NCI-H2029 treated with DMSO at 0.1 percent for 48 hours (cell line): ENCODE data around the gene FKBP8.
"Not testable (repeated sequence)": the region's sequence is repeated elsewhere in the genome, so short reads cannot be mapped to it uniquely, and the experiment has no call there.

Experiments used
- DNase-seq: peaks from one replicate; lab custom pipeline; 2025; lab: John Stamatoyannopoulos, UW

FKBP8 gene

DNA sequence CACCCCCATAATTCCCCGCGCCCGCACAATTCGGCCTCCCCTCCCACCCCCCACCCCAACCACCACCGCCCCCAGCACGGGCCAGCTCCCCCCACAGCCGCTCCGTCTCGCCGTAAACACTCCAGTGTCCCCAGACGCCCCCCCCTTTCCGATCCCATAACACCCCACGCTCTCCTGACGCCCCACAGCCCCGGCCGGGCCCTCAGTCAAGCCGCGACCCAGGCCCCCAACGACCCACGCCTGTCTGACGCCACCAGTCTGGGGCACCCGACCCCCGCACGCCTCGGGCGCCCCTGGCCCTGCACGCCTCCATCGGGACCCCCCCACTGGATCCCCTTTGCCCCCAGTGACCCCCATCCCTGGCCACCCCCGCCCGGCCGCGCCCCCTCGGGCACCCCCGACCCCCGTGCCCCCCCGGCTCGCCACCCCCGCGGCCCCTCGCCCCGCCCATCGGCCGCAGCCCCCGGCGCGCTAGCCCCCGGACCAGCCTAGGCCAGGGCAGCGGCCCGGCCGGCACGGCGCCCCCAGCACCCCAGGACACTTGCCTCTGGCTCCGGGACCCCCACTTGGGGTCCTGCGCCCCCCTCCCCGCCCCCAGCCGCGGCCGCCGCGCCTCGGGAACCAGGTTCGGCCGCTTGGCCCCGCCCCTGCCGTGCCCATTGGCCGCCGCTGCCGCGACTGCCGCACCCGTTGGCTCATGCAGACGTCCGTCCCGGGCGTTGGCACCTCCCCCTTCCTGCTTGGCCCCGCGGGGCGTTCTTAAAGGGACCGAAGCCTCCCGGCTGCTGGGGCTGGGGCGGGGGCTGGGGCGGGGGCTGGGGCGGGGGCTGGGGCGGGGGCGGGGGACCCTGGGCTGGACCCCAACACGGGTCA lies at the start of gene FKBP8:
TSS of gene FKBP8 (minus strand) at position 633 of the 873 bp plus-strand sequence. CDS start 1,603 bp downstream, outside the sequence.
- peak; percentile 57 for DNase-seq

DNA sequence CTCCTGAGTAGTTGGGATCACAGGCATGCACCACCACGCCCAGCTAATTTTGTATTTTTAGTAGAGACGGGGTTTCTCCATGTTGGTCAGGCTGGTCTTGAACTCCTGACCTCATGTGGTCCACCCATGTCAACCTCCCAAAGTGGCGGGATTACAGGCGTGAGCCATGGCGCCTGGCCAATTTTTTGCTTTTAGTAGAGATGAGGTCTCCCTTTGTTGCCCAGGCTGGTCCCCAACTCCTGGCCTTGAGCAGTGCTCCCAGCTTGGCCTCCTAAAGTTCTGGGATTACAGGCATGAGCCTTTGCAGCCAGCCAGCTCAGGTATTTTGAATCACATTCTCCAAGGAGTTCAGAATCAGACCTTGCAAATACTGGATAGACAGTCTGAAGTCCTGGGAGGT lies 49.4 kb upstream of the FKBP8 start:
- DNase-seq, result not testable (repeated sequence)

DNA sequence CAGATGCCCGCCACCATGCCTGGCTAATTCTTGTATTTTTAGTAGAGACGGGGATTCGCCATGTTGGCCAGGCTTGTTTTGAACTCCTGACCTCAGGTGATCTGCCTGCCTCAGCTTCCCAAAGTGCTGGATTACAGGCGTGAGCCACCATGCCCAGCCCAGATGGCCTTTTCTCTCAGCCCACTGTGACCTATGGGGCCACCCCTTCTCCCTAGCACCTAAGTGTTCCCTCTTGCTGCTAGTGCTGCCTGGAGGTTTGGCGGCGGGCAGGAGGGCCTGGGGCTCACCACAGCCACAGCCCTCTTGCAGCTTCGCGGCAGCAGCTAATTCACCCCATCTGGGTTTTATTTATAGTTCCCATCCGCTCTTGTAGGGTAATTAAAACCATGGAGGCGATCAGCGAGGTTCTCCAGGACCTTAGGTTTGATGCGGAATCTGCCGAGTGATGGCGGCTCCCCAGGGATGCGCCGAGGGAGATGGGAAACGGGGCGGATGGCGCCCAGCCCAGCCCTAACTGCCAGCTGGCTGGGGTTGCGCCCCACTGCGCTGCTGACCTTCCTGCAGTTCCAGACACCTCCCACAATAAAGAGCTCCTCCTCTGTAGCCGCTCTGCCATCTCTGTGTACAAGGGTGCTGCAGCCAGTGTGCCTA lies 48.5 kb upstream of the FKBP8 start:
- DNase-seq, result no peak

- peak; percentile 91 for DNase-seq
Observed at GRCh38 chr19:18590273-18591272, 47.2 kb upstream of the FKBP8 start.

DNA sequence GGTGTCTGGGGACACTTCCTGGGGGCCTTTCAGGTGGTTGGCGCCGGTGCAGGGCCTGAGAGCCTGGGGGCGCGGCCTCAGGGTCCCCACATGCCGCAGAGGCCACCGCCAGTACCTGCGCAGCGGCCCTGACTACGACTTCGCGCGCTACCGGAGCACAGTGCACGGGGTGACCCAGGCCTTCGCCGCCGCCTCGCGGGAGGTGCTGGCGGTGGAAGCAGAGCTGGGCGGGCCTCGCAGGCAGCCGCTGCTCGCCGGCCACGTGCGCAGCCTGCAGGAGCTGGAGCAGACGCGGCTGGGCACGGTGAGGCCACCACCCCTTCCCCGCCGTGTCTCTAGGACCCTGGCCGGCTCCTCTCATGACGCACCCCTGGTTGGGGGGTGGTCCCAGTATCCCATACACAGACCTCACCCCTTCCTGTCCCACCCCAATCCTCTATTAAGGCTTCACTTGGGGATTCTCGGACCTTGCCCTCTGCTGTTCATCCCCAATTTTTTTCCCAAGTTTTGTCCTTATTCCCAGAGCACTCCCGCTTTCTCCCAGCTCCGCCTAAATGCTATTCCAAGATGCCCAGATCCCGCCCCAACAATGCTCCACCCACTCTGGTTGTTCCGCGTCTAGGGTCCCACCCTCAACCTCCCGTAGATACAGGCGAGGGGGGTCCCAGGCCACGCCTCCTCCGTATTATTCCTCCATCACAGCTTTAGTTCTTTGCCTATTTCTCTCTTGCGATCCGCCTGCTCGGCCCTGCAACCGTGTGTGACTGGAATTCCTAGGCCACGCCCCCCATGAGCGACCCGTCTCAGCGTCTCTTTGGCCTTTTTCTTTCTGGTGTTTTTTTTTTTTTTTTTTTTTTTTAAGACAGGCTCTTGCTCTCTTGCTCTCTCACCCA lies 46.3 kb upstream of the FKBP8 start:
- DNase-seq, result peak; percentile 57

DNA sequence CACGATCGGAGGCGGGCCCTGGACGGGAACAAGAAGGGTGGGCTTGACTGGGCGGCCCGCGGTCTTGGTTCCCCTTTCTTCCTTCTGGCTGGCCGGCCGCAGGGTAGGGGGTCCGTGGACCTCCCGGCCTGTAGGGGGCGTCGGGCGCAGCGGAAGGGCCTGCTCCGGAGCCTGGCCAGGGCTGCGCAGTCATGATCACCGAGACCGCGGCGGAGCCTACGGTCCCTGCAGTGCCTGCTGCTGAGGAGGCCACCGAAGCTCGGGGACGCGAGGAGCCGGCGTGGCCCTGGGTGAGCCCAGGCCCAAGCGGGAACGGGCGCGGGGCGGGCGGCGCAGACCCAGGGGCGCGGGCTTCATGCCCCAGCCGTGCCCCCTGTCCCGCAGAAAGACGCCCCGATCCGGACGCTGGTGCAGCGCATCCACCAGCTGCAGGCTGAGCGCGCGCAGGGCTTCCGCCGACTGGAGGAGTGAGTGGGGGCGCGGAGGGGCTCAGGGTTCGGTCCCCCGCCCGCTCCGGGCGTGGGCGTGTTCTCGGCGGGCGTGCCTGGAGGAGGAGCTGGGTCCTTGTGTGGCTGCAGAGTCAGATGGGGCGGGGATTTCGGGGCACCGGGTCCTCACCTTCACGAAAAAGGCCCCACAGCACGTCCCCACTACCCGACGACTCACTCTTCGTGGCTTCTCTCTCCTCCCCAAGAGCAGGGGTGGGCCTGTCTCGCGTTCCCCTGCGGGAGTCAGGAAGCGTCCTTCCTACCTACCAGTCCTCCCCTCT lies 45.4 kb upstream of the FKBP8 start, which contains the start of gene REX1BD:
TSS of gene REX1BD (plus strand) at position 188 of the 769 bp plus-strand sequence. CDS start at position 192, 4 bp downstream.
- peak; percentile 69 for DNase-seq

- DNase-seq, result no peak
Observed at GRCh38 chr19:18587962-18588610, 44.7 kb upstream of the FKBP8 start.

GRCh38 chr19:18587561-18587960 lies 44.2 kb upstream of the FKBP8 start:
- peak; percentile 18 for DNase-seq

- DNase-seq, result no peak
Observed at GRCh38 chr19:18586306-18586705, 42.9 kb upstream of the FKBP8 start.

GRCh38 chr19:18580311-18580710 lies 36.9 kb upstream of the FKBP8 start:
- DNase-seq, result no peak

DNA sequence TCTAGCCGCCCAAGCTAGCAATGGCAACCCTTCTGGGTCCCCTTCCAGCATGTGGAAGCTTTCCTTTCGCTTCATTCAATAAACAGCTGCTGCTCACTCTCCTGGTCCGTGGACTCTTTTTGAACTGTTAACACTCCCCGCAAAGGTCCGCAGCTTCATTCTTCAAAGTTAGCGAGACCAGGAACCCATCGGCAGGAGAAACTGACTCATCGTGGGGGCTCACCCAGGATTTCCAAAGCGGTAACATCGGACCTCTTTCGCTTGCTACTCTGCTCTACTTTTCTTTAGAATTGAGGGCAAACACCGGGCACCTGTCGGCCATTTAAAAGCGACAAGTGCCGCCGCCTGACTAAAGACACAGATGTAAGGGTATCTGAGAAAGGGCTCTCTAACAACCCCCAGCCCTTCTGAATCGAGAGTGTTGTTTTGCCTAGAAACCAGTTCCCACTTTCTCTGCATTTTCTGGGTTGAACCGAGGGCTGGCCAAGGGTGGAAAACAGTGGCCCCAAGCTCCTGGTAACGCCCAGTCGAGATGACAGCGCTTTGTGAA lies 34.1 kb upstream of the FKBP8 start:
- DNase-seq, result no peak

- DNase-seq, result no peak
Observed at GRCh38 chr19:18576383-18576782, 33.0 kb upstream of the FKBP8 start.

GRCh38 chr19:18574691-18575291 lies 31.4 kb upstream of the FKBP8 start:
- no peak for DNase-seq

- DNase-seq, result peak; percentile 89
Observed at GRCh38 chr19:18571564-18572344, 28.4 kb upstream of the FKBP8 start, which contains the start of gene UBA52. Gene UBA52 (plus strand): TSS chr19:18571857. CDS start chr19:18573301, 1,444 bp downstream.

DNA sequence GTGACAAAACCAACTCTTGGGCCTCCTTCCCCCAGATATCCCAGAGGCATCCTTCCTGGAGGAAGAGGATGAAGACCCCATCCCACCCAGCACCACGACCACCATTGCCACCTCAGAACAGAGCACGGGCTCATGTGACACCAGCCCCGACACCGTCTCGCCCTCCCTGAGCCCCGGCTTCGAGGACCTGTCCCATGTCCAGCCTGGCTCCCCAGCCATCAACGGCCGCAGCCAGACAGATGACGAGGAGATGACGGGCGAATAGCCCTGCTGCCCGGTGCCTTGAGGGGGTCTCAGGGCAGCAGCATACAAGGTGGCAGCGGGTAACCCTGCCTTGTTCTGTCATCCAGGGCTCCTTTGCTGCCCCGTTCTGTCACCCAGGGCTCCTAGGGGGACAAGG lies 25.0 kb upstream of the FKBP8 start:
- DNase-seq, result no peak

DNA sequence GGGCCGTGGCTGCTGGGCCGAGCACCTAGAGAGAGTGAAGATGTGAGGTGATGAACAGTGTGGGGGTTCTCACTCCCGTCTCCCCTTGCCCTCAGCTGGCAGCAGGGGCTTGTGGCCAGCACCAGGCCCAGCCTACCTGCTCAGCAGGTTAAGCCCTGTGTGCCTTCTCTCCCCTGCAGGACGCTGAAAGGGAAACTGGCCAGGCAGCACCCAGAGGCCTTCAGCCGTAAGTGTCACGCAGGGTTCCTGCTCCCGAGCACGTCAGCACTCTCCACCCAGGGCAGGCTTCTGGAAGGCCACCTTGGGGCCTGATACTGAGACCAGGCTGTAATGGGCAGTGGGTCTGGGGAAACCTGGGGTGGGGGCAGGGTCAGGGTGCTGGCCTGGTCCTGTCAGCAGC lies 23.6 kb upstream of the FKBP8 start:
- no peak for DNase-seq

DNA sequence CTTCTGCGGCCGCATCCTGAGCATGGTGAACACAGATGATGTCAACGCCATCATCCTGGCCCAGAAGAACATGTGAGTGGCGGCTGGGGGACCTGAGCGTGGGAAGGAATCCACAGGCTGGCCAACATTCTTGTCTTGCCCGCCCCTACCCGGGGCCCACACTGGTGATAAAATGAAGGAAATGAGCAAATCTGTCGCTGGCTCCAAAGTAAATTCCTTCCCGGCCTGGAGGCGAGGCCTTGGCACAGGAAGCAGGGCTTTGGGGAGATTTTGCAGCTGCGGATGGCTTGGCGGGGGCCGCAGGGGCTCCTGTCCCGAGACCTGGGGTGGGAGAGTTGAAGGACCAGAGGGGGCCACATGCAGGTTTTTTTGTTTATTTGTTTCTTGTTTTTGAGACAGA lies 18.7 kb upstream of the FKBP8 start:
- no peak for DNase-seq

GRCh38 chr19:18559685-18560084 lies 16.3 kb upstream of the FKBP8 start:
- DNase-seq, result no peak
